Trophoblast cell (in vitro differentiated cells and primary cell): Measurements from ENCODE around the gene TLR2.

Experiments
- DNase-seq, 2 donors: peaks; one replicate each; pipeline ENCODE4 v3.0.0-alpha.2; 2016
- H2AFZ ChIP-seq: 2 replicates; pipeline ENCODE4 v1.6.1; 2013; ENCODE audit warnings: low read length, moderate library complexity, mild to moderate bottlenecking; ENCODE audit not compliant: insufficient read depth, poor library complexity
- H2AK5ac ChIP-seq: 2 replicates; pipeline ENCODE4 v1.6.1; 2013; ENCODE audit warnings: mild to moderate bottlenecking, low read length
- H2BK120ac ChIP-seq: 2 replicates; pipeline ENCODE4 v1.6.1; 2013; ENCODE audit warnings: low read length, mild to moderate bottlenecking, moderate library complexity; ENCODE audit not compliant: insufficient read depth, poor library complexity
- H2BK12ac ChIP-seq: 2 replicates; pipeline ENCODE4 v1.6.1; 2013; ENCODE audit warnings: mild to moderate bottlenecking, low read length, moderate library complexity
- H2BK5ac ChIP-seq: 2 replicates; pipeline ENCODE4 v1.6.1; 2013; ENCODE audit warnings: low read length, low read depth, moderate library complexity, mild to moderate bottlenecking; ENCODE audit not compliant: poor library complexity
- H3K14ac ChIP-seq: 2 replicates; pipeline ENCODE4 v1.6.1; 2013; ENCODE audit warnings: mild to moderate bottlenecking, low read length
- H3K18ac ChIP-seq: 2 replicates; pipeline ENCODE4 v1.6.1; 2013; ENCODE audit warnings: mild to moderate bottlenecking, low read length
- H3K23ac ChIP-seq: 2 replicates; pipeline ENCODE4 v1.6.1; 2013; ENCODE audit warnings: low read length
- H3K27ac ChIP-seq: 2 replicates; pipeline ENCODE4 v1.5.1; 2013; ENCODE audit warnings: low read depth, mild to moderate bottlenecking, inconsistent platforms, low read length, moderate library complexity
- H3K27me3 ChIP-seq: 2 replicates; pipeline ENCODE4 v1.6.1; 2013; ENCODE audit warnings: inconsistent platforms, mild to moderate bottlenecking, low read length, moderate library complexity; ENCODE audit not compliant: insufficient read depth
- H3K36me3 ChIP-seq, 2 experiments: 1 replicate in 1 of 2; 2 replicates in 1 of 2; pipeline ENCODE4 v1.6.1; 2013; ENCODE audit warnings: low read length in 2 of 2, mild to moderate bottlenecking in 2 of 2, moderate library complexity in 1 of 2; ENCODE audit not compliant: insufficient read depth in 2 of 2, control insufficient read depth in 1 of 2
- H3K4ac ChIP-seq: 2 replicates; pipeline ENCODE4 v1.6.1; 2013; ENCODE audit warnings: low read depth, mild to moderate bottlenecking, low read length, moderate library complexity
- H3K4me1 ChIP-seq, 2 experiments: 1 replicate in 1 of 2; 2 replicates in 1 of 2; pipeline ENCODE4 v1.6.1; 2013; ENCODE audit warnings: low read length in 2 of 2, mild to moderate bottlenecking in 2 of 2, moderate library complexity in 1 of 2; ENCODE audit not compliant: insufficient read depth in 2 of 2, control insufficient read depth in 1 of 2
- H3K4me2 ChIP-seq: 2 replicates; pipeline ENCODE4 v1.6.1; 2013; ENCODE audit warnings: inconsistent platforms, mild to moderate bottlenecking, low read length, moderate library complexity
- H3K4me3 ChIP-seq: 2 replicates; pipeline ENCODE4 v1.5.1; 2013; ENCODE audit warnings: mild to moderate bottlenecking, low read depth, low read length, inconsistent platforms
- H3K79me1 ChIP-seq: one replicate; pipeline ENCODE4 v1.6.1; 2013; ENCODE audit warnings: low read length
- H3K79me2 ChIP-seq: 2 replicates; pipeline ENCODE4 v1.6.1; 2013; ENCODE audit warnings: low read length, mild to moderate bottlenecking; ENCODE audit not compliant: control insufficient read depth, insufficient read depth, poor library complexity
- H3K9ac ChIP-seq: 2 replicates; pipeline ENCODE4 v1.6.1; 2013; ENCODE audit warnings: mild to moderate bottlenecking, low read length
- H3K9me3 ChIP-seq: 2 replicates; pipeline ENCODE4 v1.6.1; 2013; ENCODE audit warnings: low read depth, mild to moderate bottlenecking, control low read depth, inconsistent platforms, low read length; ENCODE audit not compliant: insufficient read depth
- H4K12ac ChIP-seq: 2 replicates; pipeline ENCODE4 v1.6.1; 2013; ENCODE audit warnings: low read depth, mild to moderate bottlenecking, low read length, moderate library complexity
- H4K8ac ChIP-seq: 2 replicates; pipeline ENCODE4 v1.6.1; 2013; ENCODE audit warnings: low read depth, mild to moderate bottlenecking, low read length, moderate library complexity
- H4K91ac ChIP-seq: one replicate; pipeline ENCODE4 v1.6.1; 2013; ENCODE audit warnings: low read depth, mild to moderate bottlenecking, low read length, moderate library complexity
- WGBS: extraction: QIAGEN DNeasy Blood & Tissue Kit; methylation state at CpG from one replicate; pipeline ENCODE4 v1.1.7; 2013; ENCODE audit warnings: missing lambda C conversion rate; ENCODE audit not compliant: insufficient read length, insufficient coverage; ENCODE audit errors: extremely low coverage; 5-methylcytosine and 5-hydroxymethylcytosine counted together

Gene TLR2

GRCh38 chr4:153735906-153736461, 51.9 kb downstream of the TLR2 start:
- Histone ChIP-seq H3K79me2 (no peaks in the 10 kb centered on the region), H3K18ac (no peak overlapping the region), H3K27me3 (no peaks in the 10 kb centered on the region), H3K4me2 (no peak overlapping the region), H3K9me3 (no peaks in the 10 kb centered on the region), H3K14ac (no peak overlapping the region), H3K79me1 (no peaks in the 10 kb centered on the region), H3K23ac (no peak overlapping the region), H3K4ac (no peak overlapping the region), H2BK5ac (no peak overlapping the region), H3K27ac (no peak overlapping the region), H3K36me3 (no peaks in the 10 kb centered on the region), H2AFZ (no peak overlapping the region), H2AK5ac (no peak overlapping the region), H3K9ac (no peak overlapping the region), H3K4me1 (no peaks in the 10 kb centered on the region), H4K8ac (no peak overlapping the region), H2BK120ac (no peak overlapping the region), H2BK12ac (no peak overlapping the region), H4K12ac (no peak overlapping the region), H4K91ac (no peak overlapping the region), H3K4me3 (no peak overlapping the region)
- peak in 1 of 2 donors; percentile 9 for DNase-seq

- Histone ChIP-seq H4K91ac (no peak overlapping the region), H3K27me3 (no peaks in the 10 kb centered on the region), H3K9ac (no peak overlapping the region), H3K14ac (no peak overlapping the region), H2AFZ (no peak overlapping the region), H3K36me3 (no peaks in the 10 kb centered on the region), H2BK12ac (no peak overlapping the region), H2BK120ac (no peak overlapping the region), H3K9me3 (no peaks in the 10 kb centered on the region), H3K4me1 (no peaks in the 10 kb centered on the region), H3K79me1 (no peaks in the 10 kb centered on the region), H3K4me2 (no peak overlapping the region), H3K27ac (no peak overlapping the region), H4K12ac (no peak overlapping the region), H2AK5ac (no peak overlapping the region), H3K4me3 (no peak overlapping the region), H2BK5ac (no peak overlapping the region), H3K79me2 (no peaks in the 10 kb centered on the region), H3K18ac (no peak overlapping the region), H4K8ac (no peak overlapping the region), H3K23ac (no peak overlapping the region), H3K4ac (no peak overlapping the region)
- DNase-seq = no peak
- WGBS = no CpG with 5 or more reads among the region's 2 CpGs
Measured at GRCh38 chr4:153741541-153741940, 57.5 kb downstream of the TLR2 start.

- Histone ChIP-seq H2AK5ac (no peak overlapping the region), H3K4me2 (no peak overlapping the region), H4K8ac (no peak overlapping the region), H3K36me3 (no peaks in the 10 kb centered on the region), H3K9me3 (no peaks in the 10 kb centered on the region), H3K4ac (no peak overlapping the region), H2BK5ac (no peak overlapping the region), H3K79me2 (no peaks in the 10 kb centered on the region), H3K27me3 (no peaks in the 10 kb centered on the region), H2AFZ (no peak overlapping the region), H3K79me1 (no peaks in the 10 kb centered on the region), H3K9ac (no peak overlapping the region), H3K14ac (no peak overlapping the region), H4K12ac (no peak overlapping the region), H3K27ac (no peak overlapping the region), H3K18ac (no peak overlapping the region), H3K4me1 (peaks cover 0 to 1% of the 10 kb centered on the region in 2 experiments), H2BK120ac (no peak overlapping the region), H3K23ac (no peak overlapping the region), H4K91ac (no peak overlapping the region), H2BK12ac (no peak overlapping the region), H3K4me3 (no peak overlapping the region)
- DNase-seq = no peak
Measured at GRCh38 chr4:153745651-153746050, 61.6 kb downstream of the TLR2 start.

GRCh38 chr4:153747406-153747955, 63.4 kb downstream of the TLR2 start:
- H3K4me1 ChIP-seq = peaks cover 0 to 1% of the 10 kb centered on the region in 2 experiments
- no CpG with 5 or more reads among the region's 4 CpGs for WGBS

More at GRCh38 chr4:153747406-153747955, 63.4 kb downstream of the TLR2 start:
- H4K91ac ChIP-seq = no peak overlapping the region
- H3K79me1 ChIP-seq = no peaks in the 10 kb centered on the region
- H3K14ac ChIP-seq = no peak overlapping the region
- no peak overlapping the region for H3K23ac ChIP-seq
- H3K4me2 ChIP-seq = no peak overlapping the region
- H3K18ac ChIP-seq = no peak overlapping the region
- no peak overlapping the region for H4K12ac ChIP-seq
- no peak overlapping the region for H4K8ac ChIP-seq
- no peaks in the 10 kb centered on the region for H3K36me3 ChIP-seq
- no peak overlapping the region for H3K9ac ChIP-seq
- no peak overlapping the region for H2BK120ac ChIP-seq
- no peaks in the 10 kb centered on the region for H3K27me3 ChIP-seq
- no peak overlapping the region for H2AFZ ChIP-seq
- H2BK5ac ChIP-seq = no peak overlapping the region
- no peak for DNase-seq
- no peak overlapping the region for H3K4ac ChIP-seq
- H3K9me3 ChIP-seq = no peaks in the 10 kb centered on the region
- no peak overlapping the region for H2AK5ac ChIP-seq
- H3K4me3 ChIP-seq = no peak overlapping the region
- H2BK12ac ChIP-seq = no peak overlapping the region
- no peaks in the 10 kb centered on the region for H3K79me2 ChIP-seq
- no peak overlapping the region for H3K27ac ChIP-seq
